RWPE2 (cell line): ENCODE results near the gene DELE1.
A peak's percentile ranks its signal among the peaks of the same experiment; 100 is the strongest.

Experiments
- ATAC-seq: fragments of 200-7000 bp; cut with Tn5 transposase; 3 replicates; pipeline ENCODE4 v1.9.1; 2021; ENCODE audit warnings: low read depth
- DNase-seq: peaks from one replicate; pipeline ENCODE4 v3.0.0-alpha.2; 2020; ENCODE audit warnings: low spot score
- H3K27ac ChIP-seq: fragments of 450-650 bp; 2 replicates; pipeline ENCODE4 v1.5.1; 2017; ENCODE audit warnings: mild to moderate bottlenecking; ENCODE audit not compliant: poor library complexity, severe bottlenecking
- H3K27me3 ChIP-seq: fragments of 250-450 bp; sonication (Bioruptor Pico); 2 replicates; pipeline ENCODE4 v1.5.1; 2021; ENCODE audit warnings: mild to moderate bottlenecking, moderate library complexity; ENCODE audit not compliant: insufficient read depth, poor library complexity, severe bottlenecking
- H3K36me3 ChIP-seq: fragments of 250-450 bp; sonication (Bioruptor Pico); 2 replicates; pipeline ENCODE4 v1.5.1; 2020; ENCODE audit warnings: low read depth, mild to moderate bottlenecking, moderate library complexity
- H3K4me1 ChIP-seq: fragments of 250-450 bp; sonication (Bioruptor Pico); 2 replicates; pipeline ENCODE4 v1.5.1; 2021; ENCODE audit warnings: mild to moderate bottlenecking, moderate library complexity; ENCODE audit not compliant: insufficient read depth, poor library complexity, severe bottlenecking
- H3K4me3 ChIP-seq: fragments of 250-450 bp; sonication (Bioruptor Pico); 2 replicates; pipeline ENCODE4 v1.5.1; 2021; ENCODE audit warnings: mild to moderate bottlenecking, moderate library complexity; ENCODE audit not compliant: severe bottlenecking
- H3K9me3 ChIP-seq: fragments of 250-450 bp; sonication (Bioruptor Pico); 2 replicates; pipeline ENCODE4 v1.5.1; 2021; ENCODE audit warnings: mild to moderate bottlenecking, moderate library complexity; ENCODE audit not compliant: severe bottlenecking
- TF ChIP-seq, protein P1 (sequence below): fragments of 450-650 bp; IDR thresholded peaks from one replicate; pipeline ENCODE4 v1.5.1; 2017; ENCODE audit warnings: mild to moderate bottlenecking, moderate library complexity; ENCODE audit not compliant: poor library complexity, severe bottlenecking

DELE1 gene, protein sequence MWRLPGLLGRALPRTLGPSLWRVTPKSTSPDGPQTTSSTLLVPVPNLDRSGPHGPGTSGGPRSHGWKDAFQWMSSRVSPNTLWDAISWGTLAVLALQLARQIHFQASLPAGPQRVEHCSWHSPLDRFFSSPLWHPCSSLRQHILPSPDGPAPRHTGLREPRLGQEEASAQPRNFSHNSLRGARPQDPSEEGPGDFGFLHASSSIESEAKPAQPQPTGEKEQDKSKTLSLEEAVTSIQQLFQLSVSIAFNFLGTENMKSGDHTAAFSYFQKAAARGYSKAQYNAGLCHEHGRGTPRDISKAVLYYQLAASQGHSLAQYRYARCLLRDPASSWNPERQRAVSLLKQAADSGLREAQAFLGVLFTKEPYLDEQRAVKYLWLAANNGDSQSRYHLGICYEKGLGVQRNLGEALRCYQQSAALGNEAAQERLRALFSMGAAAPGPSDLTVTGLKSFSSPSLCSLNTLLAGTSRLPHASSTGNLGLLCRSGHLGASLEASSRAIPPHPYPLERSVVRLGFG

DNA sequence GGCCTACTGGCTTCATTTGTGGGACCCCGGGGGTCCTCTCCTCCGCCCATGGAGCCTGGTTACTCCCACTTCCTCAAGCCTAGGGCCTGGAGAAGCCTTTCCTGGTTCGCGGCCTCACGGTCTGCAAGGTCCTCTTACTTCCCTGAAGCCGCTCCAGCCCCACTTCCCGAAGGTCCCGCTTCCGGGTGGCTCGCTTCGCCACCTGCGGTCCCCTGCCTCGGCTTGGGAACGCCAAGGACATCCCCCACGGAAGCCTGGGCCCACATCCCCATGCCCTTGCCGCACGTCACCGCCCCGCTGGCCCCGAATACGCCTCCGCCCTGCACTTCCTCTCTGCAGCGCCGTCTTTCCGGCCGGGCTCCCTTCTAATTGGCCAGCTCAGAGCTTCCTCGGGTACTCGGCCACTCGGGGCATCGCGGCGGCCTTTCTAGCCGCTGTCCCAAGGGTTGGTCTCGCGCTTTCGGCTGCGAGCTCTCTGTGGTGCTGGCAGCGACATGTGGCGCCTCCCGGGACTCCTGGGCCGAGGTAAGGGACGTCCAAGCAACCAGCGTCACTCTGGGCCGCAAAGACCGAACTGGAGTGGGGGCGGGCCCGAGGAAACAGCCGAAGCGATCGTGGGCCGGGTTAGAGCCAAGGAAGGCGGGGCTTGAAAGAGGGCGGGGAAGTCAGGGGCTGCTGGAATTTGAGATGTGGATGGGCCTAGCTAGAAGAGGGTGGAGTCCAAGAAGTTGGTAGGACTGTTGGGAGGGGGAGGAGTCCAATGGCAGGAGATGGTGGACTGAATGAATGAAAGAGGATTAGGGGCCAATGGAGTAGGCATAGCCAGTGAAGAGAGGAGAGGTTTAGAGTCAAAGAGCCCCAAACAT, at the start of gene DELE1:
Gene DELE1 (plus strand): TSS at position 424 of the 866 bp plus-strand sequence. CDS start 71 bp downstream, at position 495.
- Histone ChIP-seq H3K27ac (peak within 1 kb of the TSS; percentile 65), H3K9me3 (no peaks in the 10 kb centered on the region), H3K4me3 (peak within 1 kb of the TSS; percentile 89), H3K27me3 (no peaks in the 10 kb centered on the region), H3K4me1 (no peaks in the 10 kb centered on the region), H3K36me3 (peaks cover 45% of the 10 kb centered on the region)
- peak; percentile 96 for DNase-seq
- ATAC-seq, result peak; percentile 96
- TF ChIP-seq, protein P1, sequence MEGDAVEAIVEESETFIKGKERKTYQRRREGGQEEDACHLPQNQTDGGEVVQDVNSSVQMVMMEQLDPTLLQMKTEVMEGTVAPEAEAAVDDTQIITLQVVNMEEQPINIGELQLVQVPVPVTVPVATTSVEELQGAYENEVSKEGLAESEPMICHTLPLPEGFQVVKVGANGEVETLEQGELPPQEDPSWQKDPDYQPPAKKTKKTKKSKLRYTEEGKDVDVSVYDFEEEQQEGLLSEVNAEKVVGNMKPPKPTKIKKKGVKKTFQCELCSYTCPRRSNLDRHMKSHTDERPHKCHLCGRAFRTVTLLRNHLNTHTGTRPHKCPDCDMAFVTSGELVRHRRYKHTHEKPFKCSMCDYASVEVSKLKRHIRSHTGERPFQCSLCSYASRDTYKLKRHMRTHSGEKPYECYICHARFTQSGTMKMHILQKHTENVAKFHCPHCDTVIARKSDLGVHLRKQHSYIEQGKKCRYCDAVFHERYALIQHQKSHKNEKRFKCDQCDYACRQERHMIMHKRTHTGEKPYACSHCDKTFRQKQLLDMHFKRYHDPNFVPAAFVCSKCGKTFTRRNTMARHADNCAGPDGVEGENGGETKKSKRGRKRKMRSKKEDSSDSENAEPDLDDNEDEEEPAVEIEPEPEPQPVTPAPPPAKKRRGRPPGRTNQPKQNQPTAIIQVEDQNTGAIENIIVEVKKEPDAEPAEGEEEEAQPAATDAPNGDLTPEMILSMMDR, result no peak

DNA sequence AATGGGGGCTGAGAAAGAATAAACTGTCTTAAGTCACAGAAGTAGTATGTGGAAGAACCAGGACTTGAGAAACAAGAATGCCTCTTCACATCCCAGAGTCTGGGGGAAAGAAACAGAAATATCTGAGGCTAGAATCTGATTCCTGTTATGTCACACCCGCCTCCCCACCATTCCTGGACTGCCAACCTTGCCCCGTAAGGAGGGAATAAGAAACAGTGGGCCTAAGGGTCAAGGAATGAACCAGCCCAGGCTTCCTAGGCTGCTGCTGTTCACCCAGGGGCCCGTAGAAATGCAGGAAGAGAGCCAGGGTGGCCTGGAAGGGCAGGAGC, 49.8 kb upstream of the DELE1 start:
- Histone ChIP-seq H3K9me3 (no peaks in the 10 kb centered on the region), H3K36me3 (peaks cover 2% of the 10 kb centered on the region), H3K27me3 (no peaks in the 10 kb centered on the region), H3K4me1 (peaks cover 18% of the 10 kb centered on the region), H3K4me3 (no peak overlapping the region), H3K27ac (no peak overlapping the region)
- DNase-seq (no peak), ATAC-seq (no peak)
- TF ChIP-seq, protein P1, result no peak

DNA sequence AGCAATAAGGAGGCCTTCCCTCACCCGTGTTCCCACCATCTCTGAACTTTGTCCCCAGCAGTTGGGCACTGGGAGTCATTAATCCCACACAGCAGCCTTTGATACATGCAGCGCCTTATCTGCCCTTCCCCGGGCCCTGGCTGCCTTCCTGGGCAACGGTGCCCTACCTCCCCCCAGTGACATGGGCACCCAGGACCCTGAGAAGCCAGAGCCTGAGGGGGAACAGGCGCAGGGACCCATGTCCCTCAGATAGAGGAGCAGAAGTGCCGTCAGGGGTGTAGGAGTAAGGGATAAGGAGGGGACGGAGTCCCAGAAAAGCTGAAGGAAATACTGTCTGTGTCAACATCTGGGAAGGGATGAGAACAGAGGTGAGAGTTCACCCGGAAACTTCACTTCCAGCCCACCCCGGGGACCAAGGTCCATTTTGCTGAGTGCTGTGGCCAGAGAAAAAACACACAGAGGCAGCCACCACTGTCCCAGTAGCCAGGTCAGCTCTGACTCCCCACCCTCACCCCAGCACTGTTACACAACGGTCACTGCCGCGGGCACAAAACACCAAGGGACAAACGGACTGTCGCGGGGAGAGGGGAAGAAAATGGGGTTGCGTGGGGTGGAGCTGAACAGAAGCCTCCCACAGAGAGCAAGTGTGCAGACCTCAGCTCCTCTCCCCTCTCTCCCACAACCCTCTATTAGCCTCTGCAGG, 49.3 kb upstream of the DELE1 start:
- H3K36me3 ChIP-seq, result no peaks in the 10 kb centered on the region
- DNase-seq (no peak), ATAC-seq (no peak)
- H3K27me3 ChIP-seq, result no peaks in the 10 kb centered on the region
- H3K27ac ChIP-seq, result no peak overlapping the region
- H3K4me1 ChIP-seq, result peaks cover 18% of the 10 kb centered on the region
- no peaks in the 10 kb centered on the region for H3K9me3 ChIP-seq
- TF ChIP-seq, protein P1, result no peak
- H3K4me3 ChIP-seq, result no peak overlapping the region

DNA sequence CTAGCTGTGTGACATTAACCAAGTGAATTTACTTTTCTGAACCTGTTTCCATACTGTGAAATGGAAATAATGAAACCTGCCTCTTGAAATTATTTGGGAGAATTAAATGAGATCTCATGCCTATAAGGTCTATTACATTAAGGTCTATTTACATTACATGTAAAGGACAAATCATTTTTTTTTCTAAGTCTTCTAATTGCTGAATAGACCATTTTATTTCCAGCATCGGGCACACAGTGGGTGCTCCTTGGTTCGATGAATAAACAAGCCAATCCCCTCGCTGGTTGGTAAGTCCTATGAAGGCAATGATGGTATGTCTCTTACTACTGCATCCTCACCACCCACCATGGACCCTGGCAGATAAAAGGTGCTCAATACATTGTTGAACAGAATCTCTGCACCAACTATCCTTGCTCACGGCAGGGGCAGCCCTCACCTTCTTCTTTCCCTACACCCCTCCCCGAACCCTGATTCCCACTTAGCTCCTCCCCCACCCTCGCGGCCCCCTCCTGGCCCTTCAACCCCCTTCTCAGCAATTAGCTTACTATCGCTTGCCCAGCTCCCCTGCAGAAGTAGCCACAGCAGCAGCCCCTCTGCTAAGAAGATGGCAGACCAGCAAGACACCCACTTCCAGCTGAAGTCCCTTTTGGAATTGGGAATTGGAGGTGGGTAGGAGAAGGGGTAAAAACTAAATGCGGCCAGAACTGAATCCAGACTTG, 48.5 kb upstream of the DELE1 start:
- ATAC-seq (no peak), DNase-seq (no peak)
- no peaks in the 10 kb centered on the region for H3K27me3 ChIP-seq
- no peaks in the 10 kb centered on the region for H3K36me3 ChIP-seq
- TF ChIP-seq, protein P1, result no peak
- H3K4me1 ChIP-seq, result peaks cover 12% of the 10 kb centered on the region
- no peak overlapping the region for H3K27ac ChIP-seq
- peak overlapping the region; percentile 75 for H3K4me3 ChIP-seq
- no peaks in the 10 kb centered on the region for H3K9me3 ChIP-seq
